ENCODE results near the gene STAT3. TPM values are rescaled to one million over a fixed set of nuclear protein-coding genes. Genes with fewer than 3 reads are reported as not detected.
A peak's percentile ranks its signal among the peaks of the same experiment; 100 is the strongest.

Gene STAT3
- total and polyA plus RNA-seq, 2 donors (not counting 3 experiments of a cell fraction or from before 2014, with no cell fraction given) = 59.1 to 124 TPM

- ChIA-PET POLR2A (no interaction called here), CTCF (interaction anchor here (0.6 to 15.7 kb wide), 15 partner anchors 10 to 245 kb away, joined by 3 to 190 read pairs (median 6); partner anchors contain the start of gene STAT3)
- Histone ChIP-seq H3K9me3 (replicated peaks; ENCODE audit: control insufficient read depth, insufficient read depth, low read length) (no peaks in the 10 kb centered on the region), H3K4me1 (ENCODE audit: control insufficient read depth, extremely low read depth, insufficient read depth, low read length) (peaks cover 35% of the 10 kb centered on the region), H3K9me1 (replicated peaks; ENCODE audit: control insufficient read depth, extremely low read depth, insufficient read depth, low read length) (no peaks in the 10 kb centered on the region), H2AFZ (ENCODE audit: low read depth, low read length) (no peak overlapping the region), H4K20me1 (replicated peaks; ENCODE audit: control insufficient read depth, extremely low read depth, insufficient read depth, low read length) (no peaks in the 10 kb centered on the region), H3K9ac (replicated peaks; ENCODE audit: extremely low read depth, insufficient read depth, low read length) (no peak overlapping the region), H3K27me3 (ENCODE audit: control insufficient read depth in 2 of 2, insufficient read depth in 2 of 2, low read length in 2 of 2) (no peaks in the 10 kb centered on the region), H3K79me2 (ENCODE audit: control insufficient read depth, insufficient read depth, low read length) (peaks cover 5% of the 10 kb centered on the region), H3K4me3 (replicated peaks in 1 of 3; ENCODE audit: insufficient read depth in 1 of 3, low read depth in 1 of 3, low read length in 3 of 3) (no peak overlapping the region), H3K4me2 (ENCODE audit: insufficient read depth, low read length) (no peak overlapping the region), H3K36me3 (ENCODE audit: control insufficient read depth in 2 of 2, extremely low read depth in 1 of 2, insufficient read depth in 2 of 2, low read length in 2 of 2) (peaks cover 19 to 31% of the 10 kb centered on the region in 2 experiments), H3K27ac (ENCODE audit: insufficient read depth, low read depth, low read length) (peak overlapping the region; percentile 97)
- no peak for TF ChIP-seq EZH2 (IDR thresholded peaks at IDR 0.05; ENCODE audit: borderline replicate concordance, low read depth, low read length, severe bottlenecking)
- peak; percentile 97 to 99 for TF ChIP-seq CTCF (IDR thresholded peaks at IDR 0.05; ENCODE audit: extremely low read depth in 1 of 2, insufficient read depth in 1 of 2, low read depth in 1 of 2, low read length in 2 of 2)
- intact Hi-C loops (cut with micrococcal nuclease) = loop anchor here (1.0 to 5.0 kb wide), 3 partner anchors 84 to 355 kb away; partner anchors contain the start of gene PLEKHH3
- peak; percentile 91 for FAIRE-seq
- dilution Hi-C loops (cut with MboI; ENCODE audit: extremely low pct_ligation_motif_present, low sequenced_read_pairs) = no loop called here
- peak; percentile 92 for DNase-seq (ENCODE audit: low read depth, low spot score)
- no TSS peak for BruUV-seq (replicated peaks)
Measured at GRCh38 chr17:42322382-42323267, 65.6 kb downstream of the STAT3 start.

- no peak overlapping the region for H3K4me3 ChIP-seq (replicated peaks in 1 of 3; ENCODE audit: insufficient read depth in 1 of 3, low read depth in 1 of 3, low read length in 3 of 3)
- no peaks in the 10 kb centered on the region for H4K20me1 ChIP-seq (replicated peaks; ENCODE audit: control insufficient read depth, extremely low read depth, insufficient read depth, low read length)
- no TSS peak for BruUV-seq (replicated peaks)
- FAIRE-seq = no peak
- H3K9me3 ChIP-seq (replicated peaks; ENCODE audit: control insufficient read depth, insufficient read depth, low read length) = no peaks in the 10 kb centered on the region
- TF ChIP-seq CTCF (IDR thresholded peaks at IDR 0.05; ENCODE audit: extremely low read depth in 1 of 2, insufficient read depth in 1 of 2, low read depth in 1 of 2, low read length in 2 of 2) (no peak), JUN (IDR thresholded peaks at IDR 0.05; ENCODE audit: borderline replicate concordance, insufficient read depth, insufficient read length, low read depth) (no peak)
- intact Hi-C loops (cut with micrococcal nuclease) (loop anchor here (2.0 to 5.0 kb wide), 2 partner anchors 45 to 356 kb away; partner anchors contain the start of genes PLEKHH3 and STAT5B), dilution Hi-C loops (cut with MboI; ENCODE audit: extremely low pct_ligation_motif_present, low sequenced_read_pairs) (no loop called here)
- POLR2A ChIA-PET = interaction anchor here (0.7 to 1.8 kb wide), 2 partner anchors 199 to 230 kb away, joined by 5 to 8 read pairs; no protein-coding TSS in a partner anchor
- H2AFZ ChIP-seq (ENCODE audit: low read depth, low read length) = no peak overlapping the region
- H3K79me2 ChIP-seq (ENCODE audit: control insufficient read depth, insufficient read depth, low read length) = peaks cover 5% of the 10 kb centered on the region
- peak overlapping the region; percentile 25 for H3K9ac ChIP-seq (replicated peaks; ENCODE audit: extremely low read depth, insufficient read depth, low read length)
- H3K9me1 ChIP-seq (replicated peaks; ENCODE audit: control insufficient read depth, extremely low read depth, insufficient read depth, low read length) = no peaks in the 10 kb centered on the region
- peaks cover 19 to 30% of the 10 kb centered on the region in 2 experiments for H3K36me3 ChIP-seq (ENCODE audit: control insufficient read depth in 2 of 2, extremely low read depth in 1 of 2, insufficient read depth in 2 of 2, low read length in 2 of 2)
- peak overlapping the region; percentile 97 for H3K27ac ChIP-seq (ENCODE audit: insufficient read depth, low read depth, low read length)
- no peak overlapping the region for H3K4me2 ChIP-seq (ENCODE audit: insufficient read depth, low read length)
- CTCF ChIA-PET = interaction anchor here (0.7 to 15.7 kb wide), 9 partner anchors 9 to 246 kb away, joined by 3 to 190 read pairs (median 25); no protein-coding TSS in a partner anchor
- no peaks in the 10 kb centered on the region for H3K27me3 ChIP-seq (ENCODE audit: control insufficient read depth in 2 of 2, insufficient read depth in 2 of 2, low read length in 2 of 2)
- DNase-seq (ENCODE audit: low read depth, low spot score) = no peak
- H3K4me1 ChIP-seq (ENCODE audit: control insufficient read depth, extremely low read depth, insufficient read depth, low read length) = peaks cover 45% of the 10 kb centered on the region
Measured at GRCh38 chr17:42321555-42321954, 66.7 kb downstream of the STAT3 start.
